Epithelial cell of esophagus (primary cell): ENCODE results near the gene ZNF318.

Source experiments
- DNase-seq: peaks from one replicate; pipeline ENCODE4 v3.0.0; 2010; ENCODE audit warnings: low read depth
- H3K4me3 ChIP-seq: 2 replicates; pipeline ENCODE4 v1.5.1; 2011; ENCODE audit warnings: mild to moderate bottlenecking, low read length, control low read depth
- CTCF ChIP-seq: IDR thresholded peaks from 2 replicates; pipeline ENCODE4 v1.5.1; 2011; ENCODE audit warnings: low read depth, mild to moderate bottlenecking, low read length, control low read depth, inconsistent platforms; ENCODE audit not compliant: insufficient read depth; ENCODE audit errors: missing control alignments

The ZNF318 gene

GRCh38 chr6:43331891-43332290, 37.6 kb downstream of the ZNF318 start:
- no peak for TF ChIP-seq CTCF
- H3K4me3 ChIP-seq = no peak overlapping the region
- DNase-seq = no peak

- no peak overlapping the region for H3K4me3 ChIP-seq
- no peak for TF ChIP-seq CTCF
- DNase-seq = no peak
Measured at GRCh38 chr6:43331470-43331869, 38.0 kb downstream of the ZNF318 start.

GRCh38 chr6:43328528-43328927, 40.9 kb downstream of the ZNF318 start:
- H3K4me3 ChIP-seq = no peak overlapping the region
- no peak for DNase-seq
- no peak for TF ChIP-seq CTCF

- no peak overlapping the region for H3K4me3 ChIP-seq
- no peak for DNase-seq
- no peak for TF ChIP-seq CTCF
Measured at GRCh38 chr6:43325876-43326275, 43.6 kb downstream of the ZNF318 start.

- no peak for DNase-seq
- TF ChIP-seq CTCF = no peak
- no peak overlapping the region for H3K4me3 ChIP-seq
Measured at GRCh38 chr6:43318011-43318410, 51.4 kb downstream of the ZNF318 start.

GRCh38 chr6:43313813-43314212, 55.6 kb downstream of the ZNF318 start:
- DNase-seq = no peak

GRCh38 chr6:43311666-43312065, 57.8 kb downstream of the ZNF318 start:
- DNase-seq = no peak
- H3K4me3 ChIP-seq = no peak overlapping the region
- no peak for TF ChIP-seq CTCF

More at GRCh38 chr6:43313813-43314212, 55.6 kb downstream of the ZNF318 start:
- H3K4me3 ChIP-seq = no peak overlapping the region
- no peak for TF ChIP-seq CTCF
